Panc1 (cell line): ENCODE results near the gene DRD2.

Experiments
- POLR2AphosphoS5 ChIP-seq: IDR thresholded peaks from 2 replicates; pipeline ENCODE4 v1.6.1; 2012; ENCODE audit warnings: mild to moderate bottlenecking, low read depth, low read length, moderate library complexity
- SIN3A ChIP-seq: IDR thresholded peaks from 2 replicates; pipeline ENCODE4 v1.6.1; 2012; ENCODE audit warnings: low read depth, mild to moderate bottlenecking, low read length, moderate library complexity, borderline replicate concordance; ENCODE audit not compliant: insufficient read depth
- TCF7L2 ChIP-seq: IDR thresholded peaks from 2 replicates; pipeline ENCODE4 v1.6.1; 2011; ENCODE audit warnings: mild to moderate bottlenecking, low read depth, low read length, inconsistent platforms
- TF ChIP-seq, protein P1 (sequence below): fragments of 450-650 bp; IDR thresholded peaks from 2 replicates; pipeline ENCODE4 v1.5.1; 2017; ENCODE audit warnings: mild to moderate bottlenecking
- TF ChIP-seq, protein P2 (sequence below), 2 experiments: IDR thresholded peaks; 2 replicates each; pipeline ENCODE4 v1.6.1; 2011 to 2012; ENCODE audit warnings: low read depth in 2 of 2, control low read depth in 1 of 2, low read length in 1 of 2, mild to moderate bottlenecking in 1 of 2, moderate library complexity in 1 of 2; ENCODE audit not compliant: insufficient read depth in 1 of 2

DNA sequence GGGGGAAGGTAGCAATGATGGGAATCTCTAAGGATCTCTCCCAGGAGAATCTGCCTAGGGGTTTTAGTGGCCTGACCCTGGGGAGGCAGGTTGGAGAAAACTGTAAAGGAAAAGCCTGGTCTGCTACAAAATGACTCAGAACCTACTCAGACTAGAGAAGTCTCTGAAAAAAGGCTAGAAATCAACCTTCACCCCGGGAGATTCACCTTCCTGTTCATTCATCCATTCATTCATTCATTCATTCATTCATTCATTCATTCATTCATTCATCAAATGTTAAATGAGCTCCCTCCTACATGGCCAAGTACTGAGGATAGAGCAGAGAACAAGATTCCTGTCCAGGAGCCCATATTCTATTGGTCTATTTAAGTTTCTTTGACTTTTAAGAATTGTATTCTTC lies 96.5 kb downstream of the DRD2 start:
- TF ChIP-seq, protein P1, sequence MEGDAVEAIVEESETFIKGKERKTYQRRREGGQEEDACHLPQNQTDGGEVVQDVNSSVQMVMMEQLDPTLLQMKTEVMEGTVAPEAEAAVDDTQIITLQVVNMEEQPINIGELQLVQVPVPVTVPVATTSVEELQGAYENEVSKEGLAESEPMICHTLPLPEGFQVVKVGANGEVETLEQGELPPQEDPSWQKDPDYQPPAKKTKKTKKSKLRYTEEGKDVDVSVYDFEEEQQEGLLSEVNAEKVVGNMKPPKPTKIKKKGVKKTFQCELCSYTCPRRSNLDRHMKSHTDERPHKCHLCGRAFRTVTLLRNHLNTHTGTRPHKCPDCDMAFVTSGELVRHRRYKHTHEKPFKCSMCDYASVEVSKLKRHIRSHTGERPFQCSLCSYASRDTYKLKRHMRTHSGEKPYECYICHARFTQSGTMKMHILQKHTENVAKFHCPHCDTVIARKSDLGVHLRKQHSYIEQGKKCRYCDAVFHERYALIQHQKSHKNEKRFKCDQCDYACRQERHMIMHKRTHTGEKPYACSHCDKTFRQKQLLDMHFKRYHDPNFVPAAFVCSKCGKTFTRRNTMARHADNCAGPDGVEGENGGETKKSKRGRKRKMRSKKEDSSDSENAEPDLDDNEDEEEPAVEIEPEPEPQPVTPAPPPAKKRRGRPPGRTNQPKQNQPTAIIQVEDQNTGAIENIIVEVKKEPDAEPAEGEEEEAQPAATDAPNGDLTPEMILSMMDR: no peak
- no peak for TF ChIP-seq POLR2AphosphoS5
- TF ChIP-seq, protein P2, sequence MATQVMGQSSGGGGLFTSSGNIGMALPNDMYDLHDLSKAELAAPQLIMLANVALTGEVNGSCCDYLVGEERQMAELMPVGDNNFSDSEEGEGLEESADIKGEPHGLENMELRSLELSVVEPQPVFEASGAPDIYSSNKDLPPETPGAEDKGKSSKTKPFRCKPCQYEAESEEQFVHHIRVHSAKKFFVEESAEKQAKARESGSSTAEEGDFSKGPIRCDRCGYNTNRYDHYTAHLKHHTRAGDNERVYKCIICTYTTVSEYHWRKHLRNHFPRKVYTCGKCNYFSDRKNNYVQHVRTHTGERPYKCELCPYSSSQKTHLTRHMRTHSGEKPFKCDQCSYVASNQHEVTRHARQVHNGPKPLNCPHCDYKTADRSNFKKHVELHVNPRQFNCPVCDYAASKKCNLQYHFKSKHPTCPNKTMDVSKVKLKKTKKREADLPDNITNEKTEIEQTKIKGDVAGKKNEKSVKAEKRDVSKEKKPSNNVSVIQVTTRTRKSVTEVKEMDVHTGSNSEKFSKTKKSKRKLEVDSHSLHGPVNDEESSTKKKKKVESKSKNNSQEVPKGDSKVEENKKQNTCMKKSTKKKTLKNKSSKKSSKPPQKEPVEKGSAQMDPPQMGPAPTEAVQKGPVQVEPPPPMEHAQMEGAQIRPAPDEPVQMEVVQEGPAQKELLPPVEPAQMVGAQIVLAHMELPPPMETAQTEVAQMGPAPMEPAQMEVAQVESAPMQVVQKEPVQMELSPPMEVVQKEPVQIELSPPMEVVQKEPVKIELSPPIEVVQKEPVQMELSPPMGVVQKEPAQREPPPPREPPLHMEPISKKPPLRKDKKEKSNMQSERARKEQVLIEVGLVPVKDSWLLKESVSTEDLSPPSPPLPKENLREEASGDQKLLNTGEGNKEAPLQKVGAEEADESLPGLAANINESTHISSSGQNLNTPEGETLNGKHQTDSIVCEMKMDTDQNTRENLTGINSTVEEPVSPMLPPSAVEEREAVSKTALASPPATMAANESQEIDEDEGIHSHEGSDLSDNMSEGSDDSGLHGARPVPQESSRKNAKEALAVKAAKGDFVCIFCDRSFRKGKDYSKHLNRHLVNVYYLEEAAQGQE (IDR thresholded peaks at IDR 0.05; ENCODE audit: insufficient read depth in 1 of 2, low read depth in 2 of 2, low read length in 1 of 2): no peak
- TF ChIP-seq SIN3A: no peak
- TF ChIP-seq TCF7L2: no peak
